ENCODE results near the gene GPR149.

Gene GPR149

GRCh38 chr3:154345422-154346122, 84.4 kb downstream of the GPR149 start:
- DNase-seq (ENCODE audit: low read depth, low spot score): no peak

- no peak for DNase-seq (ENCODE audit: low read depth, low spot score)
Observed at GRCh38 chr3:154338570-154338969, 91.4 kb downstream of the GPR149 start.

- DNase-seq (ENCODE audit: low read depth, low spot score): no peak
Observed at GRCh38 chr3:154338008-154338407, 92.0 kb downstream of the GPR149 start.

GRCh38 chr3:154334973-154335420, 95.0 kb downstream of the GPR149 start:
- no peak for DNase-seq (ENCODE audit: low read depth, low spot score)

- no peak for DNase-seq (ENCODE audit: low read depth, low spot score)
Observed at GRCh38 chr3:154327871-154328270, 102.1 kb downstream of the GPR149 start.

- no peak for DNase-seq (ENCODE audit: low read depth, low spot score)
Observed at GRCh38 chr3:154324919-154325318, 105.1 kb downstream of the GPR149 start.

GRCh38 chr3:154323891-154324738, 105.9 kb downstream of the GPR149 start, which contains the start of gene DHX36:
Gene DHX36 (minus strand): TSS chr3:154324487. CDS start chr3:154324416, 71 bp downstream.
- DNase-seq (ENCODE audit: low read depth, low spot score): peak; percentile 72

GRCh38 chr3:154316974-154317767, 112.8 kb downstream of the GPR149 start:
- no peak for DNase-seq (ENCODE audit: low read depth, low spot score)

- DNase-seq (ENCODE audit: low read depth, low spot score): no peak
Observed at GRCh38 chr3:154314152-154314551, 115.8 kb downstream of the GPR149 start.

- no peak for DNase-seq (ENCODE audit: low read depth, low spot score)
Observed at GRCh38 chr3:154310840-154311239, 119.2 kb downstream of the GPR149 start.

- DNase-seq (ENCODE audit: low read depth, low spot score): no peak
Observed at GRCh38 chr3:154307363-154307762, 122.6 kb downstream of the GPR149 start.

GRCh38 chr3:154304936-154305335, 125.1 kb downstream of the GPR149 start:
- no peak for DNase-seq (ENCODE audit: low read depth, low spot score)

- DNase-seq (ENCODE audit: low read depth, low spot score): no peak
Observed at GRCh38 chr3:154304116-154304786, 125.7 kb downstream of the GPR149 start.

- DNase-seq (ENCODE audit: low read depth, low spot score): no peak
Observed at GRCh38 chr3:154301561-154301960, 128.4 kb downstream of the GPR149 start.

- no peak for DNase-seq (ENCODE audit: low read depth, low spot score)
Observed at GRCh38 chr3:154294016-154294415, 136.0 kb downstream of the GPR149 start.

GRCh38 chr3:154290187-154290586, 139.8 kb downstream of the GPR149 start:
- DNase-seq (ENCODE audit: low read depth, low spot score): no peak

All from iPS DF 19.7 (cell line).